ENCODE data around the gene PFDN2.
A peak's percentile ranks its signal among the peaks of the same experiment; 100 is the strongest.

PFDN2 gene

GRCh38 chr1:161115132-161115711 lies 2.6 kb downstream of the PFDN2 start:
- no peak for TF ChIP-seq EZH2 (IDR thresholded peaks at IDR 0.05; ENCODE audit: borderline replicate concordance, low read length)
- no peak for TF ChIP-seq CTCF (IDR thresholded peaks at IDR 0.05; ENCODE audit: low read length)
- Histone ChIP-seq H4K20me1 (ENCODE audit: insufficient read depth, low read length) (no peaks in the 10 kb centered on the region), H3K27ac (ENCODE audit: low read depth, low read length, poor library complexity, severe bottlenecking) (no peak overlapping the region), H2AFZ (ENCODE audit: low read length) (no peak overlapping the region), H3K9me2 (ENCODE audit: low read depth, low read length) (no peaks in the 10 kb centered on the region), H3K79me2 (ENCODE audit: insufficient read depth, low read length) (peaks cover 70% of the 10 kb centered on the region), H3K4me2 (ENCODE audit: low read length) (no peak overlapping the region), H3K9ac (ENCODE audit: low read length) (no peak overlapping the region), H3K27me3 (ENCODE audit: insufficient read depth, low read length) (no peaks in the 10 kb centered on the region), H3K4me1 (ENCODE audit: insufficient read depth, low read length, severe bottlenecking) (peaks cover 54% of the 10 kb centered on the region), H3K4me3 (ENCODE audit: low read depth, low read length, poor library complexity, severe bottlenecking) (no peak overlapping the region), H3K36me3 (ENCODE audit: insufficient read depth, low read length) (peaks cover 34% of the 10 kb centered on the region), H3K9me3 (ENCODE audit: low read length) (no peaks in the 10 kb centered on the region), H3F3A (ENCODE audit: insufficient read depth, low read length) (no peaks in the 10 kb centered on the region)

- TF ChIP-seq CTCF (IDR thresholded peaks at IDR 0.05; ENCODE audit: low read length) = no peak
- no peak for TF ChIP-seq EZH2 (IDR thresholded peaks at IDR 0.05; ENCODE audit: borderline replicate concordance, low read length)
- Histone ChIP-seq H3K79me2 (ENCODE audit: insufficient read depth, low read length) (peaks cover 74% of the 10 kb centered on the region), H3K9me2 (ENCODE audit: low read depth, low read length) (no peaks in the 10 kb centered on the region), H3K27me3 (ENCODE audit: insufficient read depth, low read length) (no peaks in the 10 kb centered on the region), H3K9ac (ENCODE audit: low read length) (no peak overlapping the region; the same call in 1 of the 2 replicates), H3K4me2 (ENCODE audit: low read length) (peak overlapping the region; percentile 19; the same call in 1 of the 2 replicates), H3K36me3 (ENCODE audit: insufficient read depth, low read length) (peaks cover 34% of the 10 kb centered on the region; the same call in 1 of the 2 replicates), H3K27ac (ENCODE audit: low read depth, low read length, poor library complexity, severe bottlenecking) (no peak overlapping the region), H4K20me1 (ENCODE audit: insufficient read depth, low read length) (no peaks in the 10 kb centered on the region), H3F3A (ENCODE audit: insufficient read depth, low read length) (no peaks in the 10 kb centered on the region), H2AFZ (ENCODE audit: low read length) (no peak overlapping the region), H3K4me3 (ENCODE audit: low read depth, low read length, poor library complexity, severe bottlenecking) (no peak overlapping the region), H3K4me1 (ENCODE audit: insufficient read depth, low read length, severe bottlenecking) (peaks cover 49% of the 10 kb centered on the region), H3K9me3 (ENCODE audit: low read length) (no peaks in the 10 kb centered on the region)
These were observed 3.3 kb downstream of the PFDN2 start for GRCh38 chr1:161114556-161114955.

- peak overlapping the region; percentile 19; the same call in 1 of the 2 replicates for H3K4me2 ChIP-seq (ENCODE audit: low read length)
- H4K20me1 ChIP-seq (ENCODE audit: insufficient read depth, low read length) = no peaks in the 10 kb centered on the region
- H2AFZ ChIP-seq (ENCODE audit: low read length) = no peak overlapping the region
- H3K27me3 ChIP-seq (ENCODE audit: insufficient read depth, low read length) = no peaks in the 10 kb centered on the region
- no peaks in the 10 kb centered on the region for H3K9me2 ChIP-seq (ENCODE audit: low read depth, low read length)
- peaks cover 81% of the 10 kb centered on the region for H3K79me2 ChIP-seq (ENCODE audit: insufficient read depth, low read length)
- H3K4me1 ChIP-seq (ENCODE audit: insufficient read depth, low read length, severe bottlenecking) = peaks cover 43% of the 10 kb centered on the region
- H3F3A ChIP-seq (ENCODE audit: insufficient read depth, low read length) = no peaks in the 10 kb centered on the region
- peaks cover 40% of the 10 kb centered on the region for H3K36me3 ChIP-seq (ENCODE audit: insufficient read depth, low read length)
- no peak overlapping the region for H3K27ac ChIP-seq (ENCODE audit: low read depth, low read length, poor library complexity, severe bottlenecking)
- H3K4me3 ChIP-seq (ENCODE audit: low read depth, low read length, poor library complexity, severe bottlenecking) = no peak overlapping the region
- TF ChIP-seq EZH2 (IDR thresholded peaks at IDR 0.05; ENCODE audit: borderline replicate concordance, low read length) = no peak
- no peak for TF ChIP-seq CTCF (IDR thresholded peaks at IDR 0.05; ENCODE audit: low read length)
- no peak overlapping the region; the same call in 1 of the 2 replicates for H3K9ac ChIP-seq (ENCODE audit: low read length)
- H3K9me3 ChIP-seq (ENCODE audit: low read length) = no peaks in the 10 kb centered on the region
These were observed 3.9 kb downstream of the PFDN2 start for GRCh38 chr1:161113915-161114314.
